Endothelial cell of umbilical vein (primary cell): ENCODE measurements around the gene FEM1C. TPM values are rescaled to one million over a fixed set of nuclear protein-coding genes. Genes with fewer than 3 reads are reported as not detected.

Source experiments
- BruUV-seq: library from RNA; stranded (reverse); fragments of 400-500 nt; replicated peaks from 2 replicates; lab custom pipeline; 2021; lab: Mats Ljungman, UMichigan
- CTCF ChIA-PET: fragments of 300-600, 350-600 bp; sonication (Branson Sonifier 250); formaldehyde crosslinking; loops from one replicate; lab custom pipeline; 2021; ENCODE audit warnings: antibody characterized with exemption, inconsistent platforms; lab: Charles Lee
- POLR2A ChIA-PET: fragments of 300-600, 350-600 bp; sonication (Branson Sonifier 250); formaldehyde crosslinking; loops from one replicate; lab custom pipeline; 2021; ENCODE audit warnings: antibody characterized with exemption, inconsistent platforms; lab: Charles Lee
- DNase-seq: peaks from one replicate; pipeline ENCODE4 v3.0.0-alpha.2; 2011; ENCODE audit warnings: low read depth, low spot score
- FAIRE-seq: peaks from 2 replicates; lab custom pipeline; 2011; peaks lifted over from hg19 to GRCh38; lab: Jason Lieb, UNC
- H2AFZ ChIP-seq: 2 replicates; pipeline ENCODE4 v1.6.0; 2012; ENCODE audit warnings: low read depth, low read length, control low read depth, inconsistent platforms
- H3K27ac ChIP-seq: 2 replicates; pipeline ENCODE4 v1.5.1; 2011; ENCODE audit warnings: low read depth, mild to moderate bottlenecking, control low read depth, low read length, moderate library complexity; ENCODE audit not compliant: insufficient read depth
- H3K27me3 ChIP-seq, 2 experiments: 2 replicates each; pipeline versions ENCODE4 v1.6.0 to v1.6.1; 2011; ENCODE audit warnings: low read length in 2 of 2, mixed read lengths in 1 of 2; ENCODE audit not compliant: control insufficient read depth in 2 of 2, insufficient read depth in 2 of 2
- H3K36me3 ChIP-seq, 2 experiments: 2 replicates in 1 of 2; 3 replicates in 1 of 2; pipeline ENCODE4 v1.5.1; 2011; ENCODE audit warnings: low read length in 2 of 2, mild to moderate bottlenecking in 1 of 2, moderate library complexity in 1 of 2; ENCODE audit not compliant: control insufficient read depth in 2 of 2, insufficient read depth in 2 of 2; ENCODE audit errors: extremely low read depth in 1 of 2
- H3K4me1 ChIP-seq: 3 replicates; pipeline ENCODE4 v1.5.1; 2011; ENCODE audit warnings: mild to moderate bottlenecking, low read length; ENCODE audit not compliant: control insufficient read depth, insufficient read depth; ENCODE audit errors: extremely low read depth
- H3K4me2 ChIP-seq: 2 replicates; pipeline ENCODE4 v1.6.1; 2011; ENCODE audit warnings: low read length, control low read depth, mixed read lengths; ENCODE audit not compliant: insufficient read depth
- H3K4me3 ChIP-seq, 3 experiments: fragments of 200-600 bp in 1 of 3; sonication (generic), shearing (Covaris generic) in 1 of 3; replicated peaks in 1 of 3; 2 replicates each; pipeline ENCODE4 v1.5.1; 2011 to 2016; ENCODE audit warnings: control low read depth in 3 of 3, low read length in 3 of 3, mild to moderate bottlenecking in 2 of 3, inconsistent platforms in 1 of 3, low read depth in 1 of 3, moderate library complexity in 1 of 3; ENCODE audit not compliant: insufficient read depth in 1 of 3
- H3K79me2 ChIP-seq: 2 replicates; pipeline ENCODE4 v1.6.0; 2012; ENCODE audit warnings: low read length, inconsistent platforms; ENCODE audit not compliant: control insufficient read depth, insufficient read depth
- H3K9ac ChIP-seq: replicated peaks from 2 replicates; pipeline ENCODE3; 2011; ENCODE audit warnings: low read length, control low read depth; ENCODE audit not compliant: insufficient read depth; ENCODE audit errors: extremely low read depth
- H3K9me1 ChIP-seq: replicated peaks from 3 replicates; pipeline ENCODE4 v1.6.0; 2011; ENCODE audit warnings: mild to moderate bottlenecking, low read length; ENCODE audit not compliant: control insufficient read depth, insufficient read depth; ENCODE audit errors: extremely low read depth
- H3K9me3 ChIP-seq: replicated peaks from 2 replicates; pipeline ENCODE4 v1.5.1; 2012; ENCODE audit warnings: low read length, inconsistent platforms; ENCODE audit not compliant: control insufficient read depth, insufficient read depth
- H4K20me1 ChIP-seq: replicated peaks from 2 replicates; pipeline ENCODE3; 2011; ENCODE audit warnings: mild to moderate bottlenecking, low read length; ENCODE audit not compliant: control insufficient read depth, insufficient read depth; ENCODE audit errors: extremely low read depth
- CTCF ChIP-seq, 2 donors: IDR thresholded peaks; 1 replicate in 1 of 2; 2 replicates in 1 of 2; pipeline ENCODE4 v1.5.1; 2011; ENCODE audit warnings: low read length in 2 of 2, mild to moderate bottlenecking in 2 of 2, moderate library complexity in 2 of 2, control low read depth in 1 of 2, inconsistent platforms in 1 of 2, low read depth in 1 of 2; ENCODE audit not compliant: insufficient read depth in 1 of 2; ENCODE audit errors: extremely low read depth in 1 of 2
- EZH2 ChIP-seq: IDR thresholded peaks from 2 replicates; pipeline ENCODE4 v1.6.1; 2012; ENCODE audit warnings: borderline replicate concordance, low read depth, mild to moderate bottlenecking, moderate library complexity, low read length, inconsistent platforms; ENCODE audit not compliant: severe bottlenecking
- FOS ChIP-seq: IDR thresholded peaks from 2 replicates; pipeline ENCODE4 v1.6.1; 2011; ENCODE audit warnings: mild to moderate bottlenecking, low read length, moderate library complexity, borderline replicate concordance; ENCODE audit not compliant: insufficient read depth
- GATA2 ChIP-seq: IDR thresholded peaks from 2 replicates; pipeline ENCODE4 v1.7.0; 2011; ENCODE audit warnings: low read depth, mild to moderate bottlenecking, moderate library complexity, mixed read lengths, low read length; ENCODE audit not compliant: insufficient read length, insufficient read depth
- JUN ChIP-seq: IDR thresholded peaks from 2 replicates; pipeline ENCODE4 v1.6.1; 2011; ENCODE audit warnings: borderline replicate concordance, low read depth; ENCODE audit not compliant: insufficient read length, insufficient read depth
- MAX ChIP-seq: IDR thresholded peaks from 2 replicates; pipeline ENCODE4 v1.6.1; 2011; ENCODE audit not compliant: insufficient read depth, insufficient read length
- MYC ChIP-seq: IDR thresholded peaks from one replicate; pipeline ENCODE4 v1.6.1; 2011; ENCODE audit warnings: mild to moderate bottlenecking, low read depth, low read length
- POLR2A ChIP-seq: IDR thresholded peaks from 2 replicates; pipeline ENCODE4 v1.6.1; 2012; ENCODE audit warnings: low read depth, mild to moderate bottlenecking, control low read depth, low read length
- POLR2AphosphoS5 ChIP-seq: IDR thresholded peaks from 2 replicates; pipeline ENCODE4 v1.6.1; 2012; ENCODE audit warnings: low read depth, mild to moderate bottlenecking, control low read depth, low read length, moderate library complexity; ENCODE audit not compliant: insufficient read depth
- dilution Hi-C: fragments of 300-500 bp; cut with MboI; formaldehyde crosslinking; loops from one replicate; pipeline ENCODE4 v1.15.0; 2019; ENCODE audit warnings: low sequenced_read_pairs; ENCODE audit not compliant: extremely low pct_ligation_motif_present
- intact Hi-C: fragments of 100-400 bp; cut with micrococcal nuclease; formaldehyde crosslinking; loops from one replicate; pipeline ENCODE4 v1.10.0; 2022
- polyA plus RNA-seq, 4 experiments: library from polyadenylated mRNA; depleted of rRNA in 3 of 4; stranded (reverse) in 3 of 4; unstranded in 1 of 4; fragments of >200 nt; gene quantifications; 2 replicates each; pipeline versions ENCODE4 v1.2.1 to v1.2.3, GENCODE V29; 2011 to 2012; ENCODE audit warnings: missing spikeins in 1 of 4
- total RNA-seq: library from RNA; stranded (reverse); gene quantifications from 2 replicates; pipeline ENCODE4 v1.2.3, GENCODE V29; 2021

The FEM1C gene
- total and polyA plus RNA-seq, 2 donors (not counting 3 experiments of a cell fraction or from before 2014, with no cell fraction given) = 6.2 to 16.0 TPM

GRCh38 chr5:115516372-115516771 is 28.2 kb downstream of the FEM1C start:
- Histone ChIP-seq H4K20me1 (no peaks in the 10 kb centered on the region), H2AFZ (no peak overlapping the region), H3K4me1 (no peaks in the 10 kb centered on the region), H3K4me3 (no peak overlapping the region), H3K9me1 (no peaks in the 10 kb centered on the region), H3K27ac (no peak overlapping the region), H3K27me3 (no peaks in the 10 kb centered on the region), H3K36me3 (no peaks in the 10 kb centered on the region), H3K9ac (no peak overlapping the region), H3K9me3 (no peaks in the 10 kb centered on the region), H3K4me2 (no peak overlapping the region), H3K79me2 (no peaks in the 10 kb centered on the region)
- POLR2A ChIA-PET = interaction anchor here (0.7 kb wide), 1 partner anchor 11 kb away, joined by 3 read pairs; no protein-coding TSS in a partner anchor
- no peak for FAIRE-seq
- intact Hi-C loops = no loop called here
- dilution Hi-C loops = no loop called here
- CTCF ChIA-PET = interaction anchor here (0.9 to 1.1 kb wide), 2 partner anchors 10 to 207 kb away, joined by 3 read pairs; no protein-coding TSS in a partner anchor
- BruUV-seq = no TSS peak
- no peak for DNase-seq
- TF ChIP-seq GATA2 (no peak), MAX (no peak), POLR2A (no peak), POLR2AphosphoS5 (no peak), EZH2 (no peak), JUN (no peak), CTCF (IDR thresholded peaks at IDR 0.05; ENCODE audit: extremely low read depth in 1 of 2, insufficient read depth in 1 of 2, low read depth in 1 of 2, low read length in 2 of 2) (no peak), FOS (no peak), MYC (no peak)
